ENCODE measurements around the gene GINS1.

DNA sequence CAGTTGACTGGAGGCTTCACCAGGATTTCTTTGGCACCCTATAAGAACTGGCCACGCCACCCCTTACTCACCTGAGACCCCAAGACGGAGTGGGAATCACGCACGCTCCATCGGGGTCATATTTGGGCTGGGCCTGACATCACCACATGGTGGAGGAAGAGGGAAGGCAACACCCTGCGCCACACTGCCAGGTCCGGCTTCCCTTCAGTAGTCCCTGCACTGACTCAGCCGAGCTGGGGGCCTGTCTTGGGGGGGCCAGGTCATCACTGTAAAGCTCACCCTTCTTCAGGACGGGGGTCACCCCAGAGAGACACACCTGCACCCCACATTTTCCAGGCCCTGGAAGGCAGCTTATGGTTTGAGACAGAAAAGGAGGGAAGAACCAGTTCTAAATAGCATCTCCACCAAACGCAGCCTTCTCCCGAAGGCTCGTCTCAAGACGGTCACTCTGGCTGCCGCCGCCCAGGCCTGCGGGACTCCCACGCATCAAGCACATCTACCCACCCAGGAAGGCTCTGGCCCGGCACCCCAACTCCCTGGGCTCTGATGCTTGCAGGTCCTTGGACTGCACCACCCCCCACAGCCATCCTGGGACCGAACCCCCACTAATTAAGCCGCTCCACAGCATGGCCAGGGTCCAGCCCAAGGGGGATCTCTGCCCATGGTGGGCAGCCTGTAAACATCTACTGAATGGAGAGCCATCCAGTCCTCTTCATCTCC lies 51.8 kb downstream of the GINS1 start:
- no peak for TF ChIP-seq EZH2 (IDR thresholded peaks at IDR 0.05; ENCODE audit: insufficient read depth, low read length)
- TF ChIP-seq, protein P1, sequence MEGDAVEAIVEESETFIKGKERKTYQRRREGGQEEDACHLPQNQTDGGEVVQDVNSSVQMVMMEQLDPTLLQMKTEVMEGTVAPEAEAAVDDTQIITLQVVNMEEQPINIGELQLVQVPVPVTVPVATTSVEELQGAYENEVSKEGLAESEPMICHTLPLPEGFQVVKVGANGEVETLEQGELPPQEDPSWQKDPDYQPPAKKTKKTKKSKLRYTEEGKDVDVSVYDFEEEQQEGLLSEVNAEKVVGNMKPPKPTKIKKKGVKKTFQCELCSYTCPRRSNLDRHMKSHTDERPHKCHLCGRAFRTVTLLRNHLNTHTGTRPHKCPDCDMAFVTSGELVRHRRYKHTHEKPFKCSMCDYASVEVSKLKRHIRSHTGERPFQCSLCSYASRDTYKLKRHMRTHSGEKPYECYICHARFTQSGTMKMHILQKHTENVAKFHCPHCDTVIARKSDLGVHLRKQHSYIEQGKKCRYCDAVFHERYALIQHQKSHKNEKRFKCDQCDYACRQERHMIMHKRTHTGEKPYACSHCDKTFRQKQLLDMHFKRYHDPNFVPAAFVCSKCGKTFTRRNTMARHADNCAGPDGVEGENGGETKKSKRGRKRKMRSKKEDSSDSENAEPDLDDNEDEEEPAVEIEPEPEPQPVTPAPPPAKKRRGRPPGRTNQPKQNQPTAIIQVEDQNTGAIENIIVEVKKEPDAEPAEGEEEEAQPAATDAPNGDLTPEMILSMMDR (IDR thresholded peaks at IDR 0.05; ENCODE audit: insufficient read depth, low read depth, low read length), result no peak
